HG02840 (cell line): ENCODE measurements around the gene ADGRF1.
"Not testable (repeated sequence)": the region's sequence is repeated elsewhere in the genome, so short reads cannot be mapped to it uniquely, and the experiment has no call there.

ENCODE experiments used
- ATAC-seq: cut with Tn5 transposase; IDR thresholded peaks from one replicate; pipeline ENCODE4 v1.9.1; 2021; ENCODE audit warnings: mild to moderate bottlenecking, moderate library complexity, moderate number of reproducible peaks; ENCODE audit not compliant: unreplicated experiment, low FRiP score

Gene ADGRF1

DNA sequence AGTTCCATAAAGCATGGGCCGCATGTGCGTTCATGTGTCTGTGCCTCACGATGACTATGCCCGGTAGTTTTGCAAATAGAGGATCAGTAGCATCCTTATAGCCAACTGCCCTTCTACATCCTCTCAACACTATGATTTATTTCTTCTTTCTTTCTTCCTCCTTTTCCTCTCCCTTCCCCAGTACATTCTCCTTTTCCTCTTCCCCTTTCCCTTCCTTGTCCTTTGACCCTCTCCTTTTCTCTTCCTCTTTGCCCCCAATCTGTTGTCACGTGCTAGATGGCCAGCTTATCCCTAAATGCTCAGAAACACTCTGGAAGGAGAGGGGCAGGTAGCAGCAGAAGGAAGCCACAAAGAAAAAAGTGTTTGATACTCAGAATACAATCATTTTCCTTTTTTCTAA is 20.2 kb upstream of the ADGRF1 start:
- ATAC-seq: no peak

DNA sequence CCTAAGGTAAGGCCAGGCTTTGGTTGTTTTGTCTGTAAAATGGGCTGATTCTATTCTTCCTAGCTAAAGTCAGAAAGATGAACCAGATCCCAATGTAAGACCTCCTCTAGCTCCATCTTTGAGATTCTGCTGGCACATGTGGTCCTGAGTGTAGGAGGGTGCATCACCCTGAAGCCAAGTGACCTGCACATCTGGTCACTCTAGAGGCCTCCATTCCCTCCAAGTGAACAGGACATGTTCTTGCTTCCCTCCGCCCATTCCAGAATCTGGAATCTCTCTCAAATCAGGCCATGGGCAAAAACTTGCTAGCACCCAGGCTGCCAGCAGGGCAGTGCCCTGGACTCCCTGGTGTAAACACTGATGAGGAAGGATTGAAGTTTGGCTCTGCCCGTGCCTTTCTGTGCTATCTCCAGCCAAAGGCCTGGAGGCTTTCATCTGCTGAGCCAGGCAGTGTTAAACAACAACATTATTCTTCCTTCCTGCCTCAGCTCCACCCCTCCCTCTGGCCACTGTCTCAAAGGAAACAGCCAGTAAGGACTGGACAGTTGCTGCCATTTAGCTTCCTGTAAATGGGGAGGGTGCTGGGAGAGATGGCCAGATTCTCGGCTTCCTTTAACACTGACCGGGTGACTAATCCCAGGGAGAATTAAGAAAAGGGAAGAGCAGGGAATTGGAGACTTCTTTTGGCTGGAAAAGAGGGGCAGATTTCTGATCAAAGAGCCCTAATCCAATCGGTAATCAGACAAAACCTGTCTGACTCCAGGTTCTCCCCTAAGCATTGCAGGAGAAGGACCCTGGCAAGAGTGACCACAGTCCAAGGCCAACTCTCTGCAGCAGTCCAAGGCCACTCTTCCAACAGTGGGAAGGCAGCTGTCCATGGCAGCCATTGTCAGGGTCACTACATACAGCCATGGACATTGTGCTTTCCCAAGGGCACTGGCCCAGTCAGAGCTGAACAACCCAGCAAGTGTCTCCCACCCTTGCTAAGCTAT is 19.5 kb upstream of the ADGRF1 start:
- ATAC-seq: no peak

DNA sequence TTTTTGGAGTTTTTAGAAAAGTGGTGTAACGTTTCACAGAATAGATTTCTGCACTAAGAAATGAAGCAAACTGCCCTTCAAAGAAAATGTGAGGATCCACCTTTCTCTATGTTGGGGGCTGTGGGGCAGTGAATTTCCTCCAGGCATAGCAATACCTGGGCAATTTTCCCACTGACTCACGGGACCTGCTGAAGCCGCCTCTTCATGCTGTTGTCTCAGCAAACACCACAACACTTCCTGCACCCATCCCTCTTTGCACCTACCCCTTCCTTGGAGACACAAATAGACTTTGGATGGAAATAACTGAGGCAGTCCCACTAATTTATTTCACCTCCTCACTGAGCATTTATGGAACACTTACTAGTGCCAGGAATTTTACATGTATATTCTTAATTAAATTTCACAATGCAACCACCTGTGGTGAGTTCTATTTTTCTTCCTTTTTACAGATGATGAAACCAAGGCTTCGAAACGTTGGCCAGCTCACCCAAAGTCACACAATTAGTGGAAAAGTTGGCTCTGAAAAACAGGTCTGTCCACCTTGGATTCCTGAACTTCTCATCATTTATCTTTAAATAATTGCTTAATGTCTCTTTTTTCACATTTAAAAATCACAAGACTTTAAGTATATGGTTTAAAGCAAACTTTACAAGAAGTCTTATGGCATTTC is 17.2 kb upstream of the ADGRF1 start:
- ATAC-seq: no peak

DNA sequence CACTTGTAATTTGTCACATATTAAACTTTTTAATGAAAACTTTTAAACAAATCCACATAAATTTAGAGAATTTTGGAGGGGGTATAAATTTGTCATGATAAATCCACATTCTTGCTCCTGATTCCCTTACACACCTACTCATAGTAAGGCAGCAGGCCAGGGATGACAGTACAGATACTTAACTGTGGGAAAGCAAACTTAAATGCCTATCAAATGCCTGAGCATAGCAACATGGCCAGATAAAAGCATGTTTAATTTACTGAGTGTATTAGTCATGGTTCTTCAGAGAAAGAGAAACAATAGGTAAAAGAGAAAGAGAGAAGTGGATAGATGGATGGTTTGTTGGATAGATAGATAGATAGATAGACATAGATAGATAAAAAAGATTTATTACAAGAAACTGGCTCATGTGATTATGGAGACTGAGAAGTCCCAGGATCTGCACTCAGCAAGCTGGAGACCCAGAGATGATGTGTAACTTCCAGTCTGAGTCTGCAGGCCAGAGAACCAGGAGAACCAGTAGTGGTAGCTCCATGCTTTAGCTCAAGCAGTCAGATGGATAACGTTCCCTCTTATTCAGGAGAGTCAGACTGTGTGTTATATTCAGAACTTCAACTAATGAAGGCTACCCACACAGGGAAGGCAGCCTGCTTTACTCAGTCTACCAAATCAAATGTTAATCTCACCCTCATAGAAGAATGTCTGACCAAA is 15.9 kb upstream of the ADGRF1 start:
- no peak for ATAC-seq

DNA sequence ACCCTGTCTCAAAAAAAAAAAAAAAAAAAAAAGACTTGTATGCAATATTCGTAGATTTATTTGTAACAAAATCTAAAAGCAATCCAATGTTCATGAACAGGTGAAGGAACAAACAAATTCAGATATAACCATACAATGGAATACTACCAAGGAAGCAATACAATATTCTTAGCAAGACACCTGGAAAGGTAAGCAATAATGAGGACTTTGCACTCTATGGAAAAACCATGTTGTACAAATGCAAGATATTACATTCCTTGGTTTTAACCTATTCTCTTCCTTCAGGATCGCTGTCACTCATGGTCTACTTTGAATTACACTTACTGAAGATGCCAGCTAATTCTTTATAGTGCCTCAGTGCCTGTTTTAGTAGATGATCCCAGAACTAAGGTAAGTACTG is 14.7 kb upstream of the ADGRF1 start:
- no peak for ATAC-seq

DNA sequence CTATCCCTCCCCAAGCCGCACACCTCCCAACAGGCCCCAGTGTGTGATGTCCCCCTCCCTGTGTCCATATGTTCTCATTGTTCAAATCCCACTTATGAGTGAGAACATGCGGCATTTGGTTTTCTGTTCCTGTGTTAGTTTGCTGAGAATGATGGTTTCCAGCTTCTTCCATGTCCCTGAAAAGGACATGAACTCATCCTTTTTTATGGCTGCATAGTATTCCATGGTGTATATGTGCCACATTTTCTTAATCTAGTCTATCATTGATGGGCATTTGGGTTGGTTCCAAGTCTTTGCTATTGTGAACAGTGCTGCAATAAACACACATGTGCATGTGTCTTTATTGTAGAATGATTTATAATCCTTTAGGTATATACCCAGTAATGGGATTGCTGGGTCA is 12.2 kb upstream of the ADGRF1 start:
- not testable (repeated sequence) for ATAC-seq

DNA sequence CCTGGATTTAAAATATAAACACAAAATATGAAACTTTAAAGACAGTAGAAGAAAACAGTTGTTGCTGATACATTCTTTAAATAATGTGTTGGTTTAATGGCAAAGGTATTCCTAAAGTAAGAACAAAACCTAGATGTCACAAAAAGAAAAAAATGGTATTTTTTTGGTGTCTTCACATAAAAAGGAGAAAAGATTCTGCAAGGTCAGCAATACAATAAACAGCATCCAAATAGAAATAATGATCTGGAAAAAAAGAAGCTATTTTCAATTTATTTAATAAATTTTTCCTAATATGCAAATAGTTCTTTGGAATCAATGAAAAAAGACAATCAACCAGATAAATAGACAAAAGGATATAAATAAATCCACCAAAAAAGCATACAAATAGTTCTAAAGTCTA is 6.5 kb upstream of the ADGRF1 start:
- ATAC-seq: no peak

DNA sequence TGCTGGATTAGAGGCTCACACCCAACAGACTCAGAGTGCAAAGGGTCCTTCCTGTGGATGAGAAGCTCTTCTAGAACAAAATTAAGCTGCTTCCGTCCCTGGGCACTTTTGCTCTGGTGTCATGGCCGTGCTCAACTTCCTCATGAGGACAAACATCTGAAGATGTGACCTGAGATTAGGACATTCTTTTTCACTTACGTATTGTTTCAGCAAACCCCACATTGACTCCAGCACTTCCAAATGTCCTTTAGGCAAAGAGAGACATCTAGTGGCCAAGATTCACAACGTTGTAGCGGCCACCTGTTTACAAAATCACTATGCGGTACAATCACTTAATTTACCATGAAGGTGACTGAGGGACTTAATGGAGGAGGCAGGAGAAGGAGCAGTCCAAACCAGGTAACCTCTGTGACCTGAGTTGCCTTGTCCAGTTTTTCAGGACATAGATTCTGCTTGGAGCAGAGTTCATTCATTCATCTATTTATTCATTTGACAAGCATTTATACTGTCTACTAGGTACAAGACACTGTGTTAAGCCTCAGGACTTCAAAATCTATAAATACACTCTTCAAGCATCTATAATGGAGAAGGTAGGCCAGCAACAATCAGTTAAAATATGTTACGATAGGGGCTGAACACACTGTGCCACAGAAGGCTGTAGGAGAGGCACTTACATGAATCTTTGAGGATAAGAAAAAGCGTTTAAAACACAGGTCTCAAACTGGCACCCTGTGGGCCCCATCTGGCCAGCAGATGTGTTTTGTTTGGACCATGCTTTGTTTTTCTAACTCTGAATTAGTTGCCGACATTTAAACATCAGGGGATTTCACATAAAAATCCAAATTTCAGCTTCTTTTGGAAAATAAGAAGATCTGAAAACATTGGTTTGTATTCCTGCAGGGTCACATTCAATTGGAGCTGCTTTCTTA is 5.6 kb upstream of the ADGRF1 start:
- ATAC-seq: no peak

DNA sequence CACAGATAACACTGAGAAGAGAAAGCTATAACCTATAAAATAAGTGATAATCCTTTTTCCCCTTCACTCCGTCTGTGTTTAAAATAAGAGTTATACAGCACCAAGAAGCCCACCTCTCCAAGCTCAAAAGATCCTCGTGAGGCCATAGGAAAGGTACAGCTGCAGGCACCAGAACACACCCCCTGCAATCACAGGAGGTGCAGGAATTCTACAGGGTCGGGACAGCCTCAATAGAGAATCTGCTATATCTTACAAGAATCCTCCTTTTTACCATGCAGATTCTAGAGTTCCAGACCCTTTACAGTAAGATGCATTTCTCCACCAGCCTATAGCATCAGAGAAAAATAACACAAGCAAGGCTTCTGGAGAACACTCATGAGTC is 5.0 kb upstream of the ADGRF1 start:
- ATAC-seq: no peak

DNA sequence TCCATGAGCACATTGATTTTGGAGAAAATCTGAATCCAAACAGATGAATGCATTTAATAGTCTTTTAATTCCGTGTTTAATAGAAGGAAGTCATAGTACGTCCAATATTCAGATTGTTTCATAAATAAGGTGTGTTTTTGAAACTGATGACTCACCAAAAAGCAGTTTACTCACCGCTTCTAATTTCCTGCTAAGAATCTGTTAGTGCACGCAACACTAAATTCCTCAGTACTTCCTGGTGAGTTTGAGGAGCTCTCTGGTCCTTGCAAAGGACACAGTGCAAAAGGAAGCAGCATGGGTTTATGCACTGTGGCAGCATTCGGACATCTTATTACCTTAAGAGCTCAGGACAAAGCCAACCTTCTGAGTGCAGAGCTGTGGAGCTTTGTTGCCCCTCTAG is 2.3 kb upstream of the ADGRF1 start:
- no peak for ATAC-seq

DNA sequence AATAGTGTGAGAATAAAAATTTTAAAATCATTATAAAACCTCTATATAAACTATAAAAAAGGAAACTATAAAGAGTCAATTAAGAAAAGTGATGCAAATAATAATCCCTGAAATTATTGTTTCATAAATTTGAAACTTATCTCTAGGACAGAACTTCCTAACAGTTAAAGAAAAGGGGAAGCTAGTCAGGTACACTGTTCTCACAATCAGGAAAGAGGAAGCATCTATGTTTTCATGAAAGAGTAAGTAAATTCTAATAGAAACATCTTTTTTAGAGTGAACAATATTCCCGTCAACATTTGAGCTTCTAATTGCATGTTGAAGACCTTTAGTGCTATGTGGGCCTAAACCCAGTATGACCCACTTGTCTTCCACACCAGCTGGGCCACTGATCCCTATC is 1.2 kb upstream of the ADGRF1 start:
- ATAC-seq: no peak

DNA sequence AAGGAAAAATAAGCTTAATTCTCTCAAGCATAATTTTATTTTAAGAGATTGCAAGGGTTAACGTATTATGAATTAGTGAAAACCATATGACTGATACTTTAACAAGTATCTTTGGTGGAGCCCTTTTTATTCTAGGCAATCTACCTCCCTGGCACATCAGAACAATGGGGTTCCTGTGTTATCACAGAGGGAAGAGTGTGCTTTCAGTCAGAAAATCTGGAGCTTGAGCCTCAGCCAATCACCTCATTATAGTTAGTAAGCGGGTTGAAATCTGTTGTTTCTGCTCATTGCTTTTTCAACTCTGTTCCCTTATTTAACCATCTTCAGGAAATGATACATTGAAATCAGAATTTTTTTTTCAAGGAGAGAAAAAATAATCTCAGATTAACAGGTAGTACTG is 391 bp downstream of the ADGRF1 start:
- no peak for ATAC-seq

DNA sequence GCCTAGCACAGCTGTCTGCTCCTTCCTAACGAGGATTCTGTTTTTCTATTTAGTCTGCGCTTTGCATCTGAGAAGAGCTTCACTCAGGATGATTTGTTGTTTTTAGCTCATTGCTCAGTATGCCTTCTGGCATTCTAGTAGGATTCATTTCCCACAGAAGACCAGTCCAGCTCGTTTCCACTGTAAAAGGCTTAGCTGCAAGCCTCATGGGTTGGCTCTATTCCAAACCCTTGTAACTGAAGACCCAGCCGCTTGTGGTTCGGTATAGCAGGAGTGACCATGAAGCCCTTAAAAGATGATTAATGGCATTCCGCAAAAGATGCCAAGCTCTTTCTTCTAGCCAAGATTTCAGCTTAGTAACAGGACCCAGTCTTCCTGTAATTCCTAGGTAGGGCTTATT is 7.2 kb downstream of the ADGRF1 start:
- no peak for ATAC-seq

DNA sequence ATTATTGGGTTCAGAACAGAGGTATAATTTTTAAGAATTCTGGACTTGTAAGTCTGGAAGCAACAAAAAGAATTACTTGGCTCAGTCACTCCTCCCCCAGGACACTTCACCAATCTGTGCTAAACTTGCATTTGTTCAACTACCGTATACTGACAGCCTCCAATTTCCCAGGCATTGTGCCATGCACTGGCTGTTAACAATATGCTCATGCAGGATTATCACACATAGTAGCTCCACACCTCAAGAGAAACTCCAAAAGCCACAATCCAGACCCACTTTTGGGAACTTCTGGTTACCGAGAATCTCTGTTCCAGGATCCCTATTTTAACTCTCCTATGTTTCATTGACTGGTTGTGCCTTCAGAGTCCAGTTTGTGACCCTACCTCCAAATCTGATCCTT is 7.7 kb downstream of the ADGRF1 start:
- no peak for ATAC-seq

DNA sequence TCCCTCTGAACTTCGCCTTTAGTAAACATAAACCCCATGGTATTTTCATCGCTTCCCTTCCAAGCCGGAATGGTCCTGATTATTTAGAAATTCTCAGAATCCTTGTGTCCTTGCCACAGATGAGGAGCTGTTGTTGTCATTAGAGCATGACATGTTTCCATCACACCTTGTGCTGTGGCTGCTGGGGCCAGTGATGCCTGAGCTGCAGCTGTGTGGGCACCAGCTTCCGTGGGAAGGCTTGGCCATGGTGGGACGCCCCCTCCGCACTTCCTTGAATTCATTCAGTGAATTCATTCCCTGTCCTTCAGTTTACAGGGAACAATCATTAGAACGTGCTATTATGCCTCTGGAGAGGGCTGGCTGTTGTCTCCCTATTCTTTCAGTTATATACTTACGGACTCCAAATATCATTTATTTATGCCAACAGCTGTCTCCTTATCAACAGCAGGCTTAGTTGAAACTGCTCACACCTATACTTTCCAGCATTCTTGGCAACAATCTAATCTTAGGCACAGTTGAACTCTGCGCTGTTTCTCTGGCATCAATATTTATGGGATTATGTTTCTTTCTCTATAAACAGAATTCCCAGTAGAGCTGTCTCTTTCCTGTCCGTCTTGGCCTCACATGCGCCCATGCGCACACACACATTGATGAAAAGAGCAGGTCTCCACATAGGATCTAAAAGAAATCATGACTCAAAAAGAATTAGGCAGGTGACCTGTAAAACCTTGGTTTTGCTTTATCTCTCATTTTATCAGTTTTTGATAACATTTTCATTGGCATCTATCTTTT is 9.0 kb downstream of the ADGRF1 start:
- no peak for ATAC-seq

DNA sequence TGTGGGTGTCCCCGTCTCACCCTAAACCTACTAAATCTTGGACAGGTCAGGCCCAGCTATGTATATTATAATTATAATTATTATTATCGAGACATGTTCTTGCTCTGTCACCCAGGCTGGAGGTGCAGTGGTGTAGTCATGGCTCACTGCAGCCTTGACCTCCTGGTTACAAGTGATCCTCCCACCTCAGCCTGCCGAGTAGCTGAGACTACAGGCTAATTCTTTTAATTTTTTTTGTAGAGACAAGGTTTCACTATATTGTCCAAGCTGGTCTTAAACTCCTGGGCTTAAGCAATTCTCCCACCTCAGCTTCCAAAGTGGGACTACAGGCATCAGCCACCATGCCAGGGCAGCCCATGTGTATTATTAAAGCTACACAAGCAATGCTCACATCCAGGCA is 10.5 kb downstream of the ADGRF1 start:
- ATAC-seq: no peak

DNA sequence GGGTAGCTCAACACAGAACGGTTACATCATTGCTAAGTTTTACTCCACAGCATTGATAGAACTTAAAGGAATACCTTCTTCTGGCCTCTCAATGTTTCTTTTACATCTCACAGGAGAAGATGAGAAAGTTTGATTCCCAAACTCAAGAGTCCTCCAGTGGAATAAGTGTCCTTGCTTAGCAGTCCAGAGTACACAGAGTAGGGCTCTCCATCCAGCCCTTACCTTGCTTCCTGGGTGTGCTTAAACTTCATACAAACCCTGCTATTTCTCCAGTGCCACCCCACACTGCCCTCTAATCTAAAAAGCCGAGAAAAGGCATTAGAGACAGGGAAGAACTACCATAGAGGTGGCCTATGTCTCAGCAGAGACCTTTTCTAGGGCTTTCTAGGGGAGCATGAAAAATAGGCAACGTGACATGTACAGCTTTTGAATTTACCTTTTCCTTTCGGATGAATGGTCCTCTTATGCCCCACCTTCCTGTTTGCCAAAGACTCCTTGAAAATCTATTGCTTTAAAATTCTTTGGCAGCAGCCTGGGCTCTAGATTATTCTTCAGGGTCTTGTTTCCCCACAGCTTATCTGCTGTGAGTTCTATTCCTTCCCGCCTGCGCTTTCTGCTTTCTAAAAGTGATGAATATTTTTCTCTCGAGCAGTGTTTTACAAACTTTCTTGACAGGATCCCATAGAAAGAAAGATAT is 12.1 kb downstream of the ADGRF1 start:
- ATAC-seq: no peak

DNA sequence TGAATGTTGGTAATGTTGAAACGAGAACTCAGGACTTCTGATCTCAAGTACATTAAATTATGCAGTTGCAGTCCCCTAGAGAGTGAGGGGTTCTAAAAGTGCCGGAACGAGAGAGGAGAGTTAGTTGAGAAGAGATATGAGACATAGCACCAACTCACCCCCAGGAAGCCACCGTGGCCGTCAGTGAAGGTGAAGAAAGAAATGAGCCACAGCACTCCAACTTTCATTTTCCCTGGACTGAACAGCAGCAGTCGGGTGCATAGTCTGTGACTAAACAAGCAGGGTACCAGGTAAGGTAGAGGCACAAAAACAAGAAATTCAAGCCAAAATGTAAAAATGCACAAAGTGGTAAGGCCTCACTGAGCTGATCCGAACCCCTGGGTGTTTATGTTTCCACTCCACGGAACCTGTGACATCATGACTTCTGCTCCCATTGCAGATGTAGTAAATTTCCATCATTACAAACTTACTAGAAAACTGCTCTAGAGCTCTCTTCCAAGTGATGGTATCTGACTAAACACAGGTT is 13.2 kb downstream of the ADGRF1 start:
- no peak for ATAC-seq

DNA sequence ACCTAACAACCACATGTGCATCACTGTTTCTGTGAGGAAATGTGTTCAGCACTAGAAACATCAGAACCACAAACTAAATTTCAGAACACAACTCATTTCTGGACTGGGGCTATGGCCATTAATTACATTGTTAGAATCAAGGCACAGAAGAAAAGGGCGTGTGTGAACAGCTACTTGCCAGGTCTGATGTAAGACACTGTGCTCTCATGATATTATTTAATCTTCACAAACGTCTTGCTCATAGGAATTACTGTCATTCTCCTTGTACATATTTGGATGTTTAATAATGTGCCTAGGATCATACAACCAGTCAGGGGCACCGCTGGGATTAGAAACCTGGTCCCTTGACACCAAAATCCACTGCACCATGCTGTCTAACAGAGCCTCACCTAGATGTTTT is 14.8 kb downstream of the ADGRF1 start:
- no peak for ATAC-seq
